H1 (cell line): ENCODE data around the gene AGBL1. TPM values are rescaled to one million over a fixed set of nuclear protein-coding genes. Genes with fewer than 3 reads are reported as not detected.

ENCODE experiments used
- CTCF ChIA-PET: fragments of 300-600 bp; sonication (Branson Sonifier 250); formaldehyde crosslinking; loops from one replicate; lab custom pipeline; 2021; ENCODE audit not compliant: partially characterized antibody; lab: Charles Lee
- POLR2A ChIA-PET: fragments of 300-600 bp; sonication (Branson Sonifier 250); formaldehyde crosslinking; loops from one replicate; lab custom pipeline; 2021; ENCODE audit warnings: inconsistent platforms; ENCODE audit not compliant: partially characterized antibody; lab: Charles Lee
- DNase-seq, 2 experiments: peaks; one replicate each; pipeline versions ENCODE4 v3.0.0 to v3.0.0-alpha.2; 2010 to 2022; ENCODE audit warnings: low spot score in 2 of 2, low read depth in 1 of 2, mixed read lengths in 1 of 2
- FAIRE-seq: peaks from 2 replicates; lab custom pipeline; 2011; peaks lifted over from hg19 to GRCh38; lab: Jason Lieb, UNC
- H2AFZ ChIP-seq: 2 replicates; pipeline ENCODE4 v1.8.1; 2012; ENCODE audit warnings: low read length, inconsistent platforms
- H2AK5ac ChIP-seq: 2 replicates; pipeline ENCODE4 v1.6.1; 2013; ENCODE audit warnings: low read depth, low read length
- H2BK120ac ChIP-seq: replicated peaks from 2 replicates; pipeline ENCODE3; 2013; ENCODE audit warnings: low read depth, low read length, inconsistent platforms
- H2BK12ac ChIP-seq: 2 replicates; pipeline ENCODE4 v1.6.1; 2013; ENCODE audit warnings: low read depth, low read length
- H2BK15ac ChIP-seq: 2 replicates; pipeline ENCODE4 v1.6.1; 2013; ENCODE audit warnings: low read length
- H2BK20ac ChIP-seq: 2 replicates; pipeline ENCODE4 v1.6.1; 2013; ENCODE audit warnings: low read length
- H2BK5ac ChIP-seq: 2 replicates; pipeline ENCODE4 v1.6.1; 2013; ENCODE audit warnings: low read depth, low read length
- H3K14ac ChIP-seq: 2 replicates; pipeline ENCODE4 v1.6.1; 2013; ENCODE audit warnings: inconsistent platforms; ENCODE audit not compliant: insufficient read length
- H3K18ac ChIP-seq: 2 replicates; pipeline ENCODE4 v1.6.1; 2013; ENCODE audit warnings: low read length; ENCODE audit errors: extremely low read depth
- H3K23ac ChIP-seq: 2 replicates; pipeline ENCODE4 v1.6.1; 2013; ENCODE audit warnings: inconsistent platforms; ENCODE audit not compliant: insufficient read length
- H3K23me2 ChIP-seq: 2 replicates; pipeline ENCODE4 v1.6.1; 2013; ENCODE audit warnings: low read depth, low read length
- H3K27ac ChIP-seq: 2 replicates; pipeline ENCODE4 v1.6.1; 2011; ENCODE audit warnings: low read depth, low read length, inconsistent platforms
- H3K27me3 ChIP-seq, 4 experiments: replicated peaks in 1 of 4; 1 replicate in 1 of 4; 2 replicates in 3 of 4; pipeline versions ENCODE4 v1.6.1 to v1.8.1; 2011 to 2013; ENCODE audit warnings: low read length in 3 of 4, mild to moderate bottlenecking in 3 of 4, inconsistent platforms in 2 of 4, mixed read lengths in 2 of 4, moderate library complexity in 1 of 4; ENCODE audit not compliant: control insufficient read depth in 3 of 4, insufficient read depth in 3 of 4; ENCODE audit errors: extremely low read depth in 1 of 4
- H3K36me3 ChIP-seq, 4 experiments: 2 replicates each; pipeline versions ENCODE4 v1.6.1 to v1.8.1; 2011 to 2013; ENCODE audit warnings: mild to moderate bottlenecking in 4 of 4, low read length in 3 of 4, moderate library complexity in 2 of 4, control low read depth in 1 of 4, inconsistent platforms in 1 of 4; ENCODE audit not compliant: insufficient read depth in 4 of 4, control insufficient read depth in 2 of 4
- H3K4ac ChIP-seq: replicated peaks from 2 replicates; pipeline ENCODE3; 2013; ENCODE audit warnings: low read length, low read depth, mixed read lengths, inconsistent platforms; ENCODE audit not compliant: insufficient read length
- H3K4me1 ChIP-seq, 4 experiments: replicated peaks in 1 of 4; 1 replicate in 1 of 4; 2 replicates in 3 of 4; pipeline versions ENCODE4 v1.6.1 to v1.8.1; 2011 to 2013; ENCODE audit warnings: low read length in 3 of 4, inconsistent platforms in 2 of 4, mixed read lengths in 1 of 4; ENCODE audit not compliant: insufficient read depth in 4 of 4, control insufficient read depth in 3 of 4
- H3K4me2 ChIP-seq, 2 experiments: 2 replicates each; pipeline versions ENCODE4 v1.6.1 to v1.8.1; 2011 to 2013; ENCODE audit warnings: low read depth in 2 of 2, low read length in 2 of 2, control low read depth in 1 of 2, inconsistent platforms in 1 of 2, mild to moderate bottlenecking in 1 of 2; ENCODE audit not compliant: insufficient read depth in 1 of 2
- H3K4me3 ChIP-seq, 4 experiments: fragments of 200-600, 300-600 bp in 1 of 4; sonication (generic), shearing (Covaris generic), sonication (Bioruptor Twin) in 1 of 4; 2 replicates each; pipeline versions ENCODE4 v1.5.1 to v1.8.1; 2011 to 2016; ENCODE audit warnings: low read length in 4 of 4, low read depth in 3 of 4, control low read depth in 2 of 4, inconsistent platforms in 2 of 4, mild to moderate bottlenecking in 2 of 4, mixed read lengths in 1 of 4, moderate library complexity in 1 of 4; ENCODE audit not compliant: insufficient read depth in 2 of 4; ENCODE audit errors: extremely low read depth in 1 of 4
- H3K56ac ChIP-seq: replicated peaks from 2 replicates; pipeline ENCODE3; 2013; ENCODE audit warnings: low read depth, mild to moderate bottlenecking, mixed read lengths, low read length, inconsistent platforms; ENCODE audit not compliant: insufficient read length
- H3K79me1 ChIP-seq: 2 replicates; pipeline ENCODE4 v1.6.1; 2013; ENCODE audit warnings: low read depth, low read length, control low read depth
- H3K79me2 ChIP-seq, 2 experiments: 2 replicates each; pipeline versions ENCODE4 v1.6.1 to v1.8.1; 2012 to 2013; ENCODE audit warnings: low read length in 2 of 2, mild to moderate bottlenecking in 2 of 2, inconsistent platforms in 1 of 2; ENCODE audit not compliant: insufficient read depth in 2 of 2, control insufficient read depth in 1 of 2
- H3K9ac ChIP-seq, 4 experiments: replicated peaks in 1 of 4; 1 replicate in 1 of 4; 2 replicates in 3 of 4; pipeline versions ENCODE4 v1.6.1 to v1.8.1; 2011 to 2013; ENCODE audit warnings: low read depth in 3 of 4, low read length in 3 of 4, control low read depth in 2 of 4, mild to moderate bottlenecking in 2 of 4, moderate library complexity in 2 of 4, inconsistent platforms in 1 of 4; ENCODE audit errors: extremely low read depth in 1 of 4
- H3K9me3 ChIP-seq, 2 experiments: 2 replicates each; pipeline versions ENCODE4 v1.6.1 to v1.8.1; 2012 to 2013; ENCODE audit warnings: mild to moderate bottlenecking in 2 of 2, moderate library complexity in 2 of 2, control low read depth in 1 of 2, inconsistent platforms in 1 of 2, low read depth in 1 of 2, low read length in 1 of 2, mixed read lengths in 1 of 2; ENCODE audit not compliant: insufficient read depth in 2 of 2
- H4K20me1 ChIP-seq, 2 experiments: replicated peaks in 1 of 2; 2 replicates each; pipeline versions ENCODE3 to v1.8.1; 2011 to 2013; ENCODE audit warnings: inconsistent platforms in 2 of 2, low read length in 2 of 2, mild to moderate bottlenecking in 1 of 2; ENCODE audit not compliant: insufficient read depth in 2 of 2, control insufficient read depth in 1 of 2
- H4K5ac ChIP-seq: 2 replicates; pipeline ENCODE4 v1.6.1; 2013; ENCODE audit warnings: low read length, low read depth, mixed read lengths, inconsistent platforms; ENCODE audit not compliant: insufficient read length
- H4K8ac ChIP-seq: 2 replicates; pipeline ENCODE4 v1.8.0; 2013; ENCODE audit warnings: mild to moderate bottlenecking, moderate library complexity, low read length, inconsistent platforms; ENCODE audit not compliant: insufficient read depth; ENCODE audit errors: extremely low read depth
- H4K91ac ChIP-seq: replicated peaks from 2 replicates; pipeline ENCODE3; 2013; ENCODE audit warnings: low read length, mixed read lengths, inconsistent platforms; ENCODE audit not compliant: insufficient read length
- BRCA1 ChIP-seq: IDR thresholded peaks from 2 replicates; pipeline ENCODE4 v1.6.1; 2012; ENCODE audit warnings: low read depth, low read length, improper control_type of control experiment
- CHD2 ChIP-seq: IDR thresholded peaks from 2 replicates; pipeline ENCODE4 v1.6.1; 2012; ENCODE audit warnings: low read length, improper control_type of control experiment
- EP300 ChIP-seq, 2 experiments: IDR thresholded peaks; 1 replicate in 1 of 2; 2 replicates in 1 of 2; pipeline ENCODE4 v1.6.1; 2011 to 2012; ENCODE audit warnings: low read depth in 2 of 2, low read length in 2 of 2, mild to moderate bottlenecking in 2 of 2, borderline replicate concordance in 1 of 2, inconsistent platforms in 1 of 2, moderate library complexity in 1 of 2
- EZH2 ChIP-seq: fragments of 200-600 bp; sonication (generic); IDR thresholded peaks from 2 replicates; pipeline ENCODE4 v1.7.1; 2012; ENCODE audit warnings: low read depth, mild to moderate bottlenecking, moderate library complexity, low read length, inconsistent platforms; ENCODE audit not compliant: severe bottlenecking
- FOSL1 ChIP-seq: IDR thresholded peaks from 2 replicates; pipeline ENCODE4 v1.6.1; 2011; ENCODE audit warnings: mild to moderate bottlenecking, low read depth, low read length, moderate library complexity; ENCODE audit not compliant: insufficient read depth
- GABPA ChIP-seq: IDR thresholded peaks from 2 replicates; pipeline ENCODE4 v1.6.1; 2011; ENCODE audit warnings: mild to moderate bottlenecking, low read length, moderate library complexity, borderline replicate concordance; ENCODE audit not compliant: insufficient read depth
- HDAC2 ChIP-seq, 2 experiments: fragments of 300-600 bp in 1 of 2; sonication (generic) in 1 of 2; IDR thresholded peaks; 2 replicates each; pipeline ENCODE4 v1.6.1; 2011 to 2012; ENCODE audit warnings: low read depth in 2 of 2, low read length in 2 of 2, mild to moderate bottlenecking in 2 of 2, moderate library complexity in 2 of 2, borderline replicate concordance in 1 of 2, inconsistent platforms in 1 of 2
- POU5F1 ChIP-seq: IDR thresholded peaks from 2 replicates; pipeline ENCODE4 v1.6.1; 2011; ENCODE audit warnings: low read depth, mild to moderate bottlenecking, low read length, moderate library complexity
- SP1 ChIP-seq: IDR thresholded peaks from 2 replicates; pipeline ENCODE4 v1.6.1; 2011; ENCODE audit warnings: low read depth, low read length
- SRF ChIP-seq: IDR thresholded peaks from 2 replicates; pipeline ENCODE4 v1.6.1; 2011; ENCODE audit warnings: mild to moderate bottlenecking, low read depth, low read length, moderate library complexity
- TBP ChIP-seq: IDR thresholded peaks from 2 replicates; pipeline ENCODE4 v1.6.1; 2011; ENCODE audit warnings: low read depth, low read length, improper control_type of control experiment
- TCF12 ChIP-seq: IDR thresholded peaks from 2 replicates; pipeline ENCODE4 v1.6.1; 2011; ENCODE audit warnings: low read depth, mild to moderate bottlenecking, low read length
- TEAD4 ChIP-seq: IDR thresholded peaks from 2 replicates; pipeline ENCODE4 v1.6.1; 2012; ENCODE audit warnings: low read depth, low read length, inconsistent platforms, mixed read lengths
- WGBS, 2 experiments: shearing (Covaris generic) in 1 of 2; methylation state at CpG; one replicate each; pipeline versions ENCODE4 v1.1.6 to v1.1.7; 2013 to 2015; ENCODE audit warnings: low lambda C conversion rate in 2 of 2, mixed read lengths in 2 of 2, inconsistent platforms in 1 of 2, low coverage in 1 of 2, missing lambda C conversion rate in 1 of 2; ENCODE audit not compliant: insufficient replicate concordance in 2 of 2, insufficient coverage in 1 of 2, insufficient read length in 1 of 2; ENCODE audit errors: extremely low coverage in 1 of 2, missing lambda C conversion rate in 1 of 2; 5-methylcytosine and 5-hydroxymethylcytosine counted together
- polyA plus RNA-seq, 7 experiments: library from polyadenylated mRNA; depleted of rRNA in 3 of 7; stranded (reverse) in 5 of 7; unstranded in 2 of 7; fragments of >200 nt in 5 of 7; fragments of 200-250 nt in 2 of 7; gene quantifications; 1 replicate in 5 of 7; 2 replicates in 1 of 7; 4 replicates in 1 of 7; pipeline versions ENCODE4 v1.2.1 to v1.2.3, GENCODE V29; 2011 to 2013; ENCODE audit warnings: missing spikeins in 2 of 7, mixed read lengths in 2 of 7
- total RNA-seq: library from RNA; stranded (reverse); fragmentation: NEBNext Ultra II Directional; extraction: Animal tissue kit (Norgen Biotek cat#: 25700); gene quantifications from 2 replicates; pipeline ENCODE4 v1.2.1, GENCODE V29; 2021
- TF ChIP-seq, protein P1 (sequence below): IDR thresholded peaks from 2 replicates; pipeline ENCODE4 v1.6.1; 2011; ENCODE audit warnings: low read length, improper control_type of control experiment

The AGBL1 gene
- total and polyA plus RNA-seq, 2 of the 8 experiments (the other 6 are each of a cell fraction or from before 2014, with no cell fraction given) = not detected

- no peak overlapping the region for H3K56ac ChIP-seq
- CTCF ChIA-PET = interaction anchor here (1.2 kb wide), 1 partner anchor 72 kb away, joined by 4 read pairs; no protein-coding TSS in a partner anchor
- no peak overlapping the region for H2BK120ac ChIP-seq
- TF ChIP-seq EP300 (IDR thresholded peaks at IDR 0.05; ENCODE audit: borderline replicate concordance in 1 of 2, low read depth in 2 of 2, low read length in 2 of 2) (no peak), SP1 (no peak), GABPA (no peak), TBP (no peak), FOSL1 (no peak), SRF (no peak), EZH2 (no peak), HDAC2 (IDR thresholded peaks at IDR 0.05; ENCODE audit: borderline replicate concordance in 1 of 2, low read depth in 2 of 2, low read length in 2 of 2) (no peak), BRCA1 (no peak), TEAD4 (no peak), TCF12 (no peak), CHD2 (no peak), POU5F1 (no peak)
- TF ChIP-seq, protein P1, sequence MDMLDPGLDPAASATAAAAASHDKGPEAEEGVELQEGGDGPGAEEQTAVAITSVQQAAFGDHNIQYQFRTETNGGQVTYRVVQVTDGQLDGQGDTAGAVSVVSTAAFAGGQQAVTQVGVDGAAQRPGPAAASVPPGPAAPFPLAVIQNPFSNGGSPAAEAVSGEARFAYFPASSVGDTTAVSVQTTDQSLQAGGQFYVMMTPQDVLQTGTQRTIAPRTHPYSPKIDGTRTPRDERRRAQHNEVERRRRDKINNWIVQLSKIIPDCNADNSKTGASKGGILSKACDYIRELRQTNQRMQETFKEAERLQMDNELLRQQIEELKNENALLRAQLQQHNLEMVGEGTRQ = no peak
These were observed 724.7 kb downstream of the AGBL1 start for GRCh38 chr15:86804406-86804805.

More at GRCh38 chr15:86804406-86804805, 724.7 kb downstream of the AGBL1 start:
- Histone ChIP-seq H3K27ac (no peak overlapping the region), H3K27me3 (no peaks in the 10 kb centered on the region), H3K4me1 (no peaks in the 10 kb centered on the region), H4K91ac (no peak overlapping the region), H3K4me3 (no peak overlapping the region), H4K20me1 (no peaks in the 10 kb centered on the region), H3K4ac (no peak overlapping the region), H2BK20ac (no peak overlapping the region), H2AK5ac (no peak overlapping the region), H4K5ac (no peak overlapping the region), H3K4me2 (no peak overlapping the region), H3K14ac (no peak overlapping the region), H3K23ac (no peak overlapping the region), H2BK5ac (no peak overlapping the region), H3K36me3 (no peaks in the 10 kb centered on the region), H3K18ac (no peak overlapping the region), H2AFZ (no peak overlapping the region), H2BK12ac (no peak overlapping the region), H2BK15ac (no peak overlapping the region), H3K23me2 (no peaks in the 10 kb centered on the region), H3K79me2 (no peaks in the 10 kb centered on the region), H3K9ac (no peak overlapping the region), H3K9me3 (no peaks in the 10 kb centered on the region), H4K8ac (no peak overlapping the region), H3K79me1 (no peaks in the 10 kb centered on the region)
- 93% methylated on average over 2 of the region's 2 CpGs; no CpG with 5 or more reads in 1 of the 2 experiments for WGBS, 2 experiments
- DNase-seq (no peak), FAIRE-seq (no peak)
- POLR2A ChIA-PET = no interaction called here
